PC-9 (cell line): ENCODE results near the gene MRPL49. TPM values are rescaled to one million over a fixed set of nuclear protein-coding genes. Genes with fewer than 3 reads are reported as not detected.
A peak's percentile ranks its signal among the peaks of the same experiment; 100 is the strongest.

ENCODE experiments used
- BruUV-seq: library from RNA; stranded (reverse); fragments of 400-500 nt; replicated peaks from 2 replicates; lab custom pipeline; 2021; lab: Mats Ljungman, UMichigan
- CTCF ChIA-PET: fragments of 300-600 bp; sonication (Branson Sonifier 250); formaldehyde crosslinking; loops from one replicate; lab custom pipeline; 2022; ENCODE audit warnings: antibody characterized with exemption; lab: Charles Lee
- POLR2A ChIA-PET: fragments of 300-600 bp; sonication (Branson Sonifier 250); formaldehyde crosslinking; loops from one replicate; lab custom pipeline; 2022; ENCODE audit warnings: antibody characterized with exemption; ENCODE audit not compliant: unreplicated experiment; lab: Charles Lee
- DNase-seq, 2 experiments: peaks; one replicate each; pipeline versions ENCODE4 v3.0.0 to v3.0.0-alpha.2; 2015 to 2022; ENCODE audit warnings: mixed read lengths in 1 of 2
- H2AFZ ChIP-seq: fragments of 200-600 bp; sonication (generic); 2 replicates; pipeline ENCODE4 v1.8.1; 2017; ENCODE audit warnings: antibody characterized with exemption
- H3F3A ChIP-seq: fragments of 200-600 bp; sonication (generic); 2 replicates; pipeline ENCODE4 v1.8.1; 2017; ENCODE audit warnings: antibody characterized with exemption, mild to moderate bottlenecking, low read depth; ENCODE audit not compliant: insufficient read depth
- H3K27ac ChIP-seq: fragments of 200-600 bp; sonication (generic); 2 replicates; pipeline ENCODE4 v1.6.1; 2016; ENCODE audit warnings: mixed run types
- H3K27me3 ChIP-seq: fragments of 200-600 bp; sonication (generic); 2 replicates; pipeline ENCODE4 v1.6.1; 2016; ENCODE audit warnings: low read depth, mixed run types; ENCODE audit not compliant: insufficient read depth
- H3K36me3 ChIP-seq: fragments of 200-600 bp; sonication (generic); 2 replicates; pipeline ENCODE4 v1.6.1; 2016; ENCODE audit warnings: low read depth, mixed run types
- H3K4me1 ChIP-seq: fragments of 200-600 bp; sonication (generic); replicated peaks from 2 replicates; pipeline ENCODE4 v1.6.1; 2016; ENCODE audit warnings: mixed run types; ENCODE audit not compliant: insufficient read depth
- H3K4me2 ChIP-seq: fragments of 200-600 bp; sonication (generic); 2 replicates; pipeline ENCODE4 v1.6.1; 2017; ENCODE audit warnings: mixed run types
- H3K4me3 ChIP-seq: fragments of 200-600 bp; sonication (generic); 2 replicates; pipeline ENCODE4 v1.6.1; 2016; ENCODE audit warnings: mixed run types
- H3K79me2 ChIP-seq: fragments of 200-600 bp; sonication (generic); 2 replicates; pipeline ENCODE4 v1.6.1; 2017; ENCODE audit warnings: low read depth, mixed run types
- H3K9me2 ChIP-seq: fragments of 200-600 bp; sonication (generic); 2 replicates; pipeline ENCODE4 v1.8.1; 2017; ENCODE audit warnings: mild to moderate bottlenecking; ENCODE audit not compliant: insufficient read depth
- H3K9me3 ChIP-seq: fragments of 200-600 bp; sonication (generic); 2 replicates; pipeline ENCODE4 v1.8.1; 2016; ENCODE audit warnings: low read depth; ENCODE audit not compliant: insufficient read depth
- H4K20me1 ChIP-seq: fragments of 200-600 bp; sonication (generic); 2 replicates; pipeline ENCODE4 v1.8.1; 2017; ENCODE audit not compliant: insufficient read depth
- CTCF ChIP-seq: fragments of 200-600 bp; sonication (generic); conservative IDR thresholded peaks from 2 replicates; pipeline ENCODE4 v1.6.1; 2017; ENCODE audit warnings: mixed run types, antibody characterized with exemption, mild to moderate bottlenecking, moderate library complexity
- EZH2 ChIP-seq: fragments of 200-600 bp; sonication (generic); IDR thresholded peaks from 2 replicates; pipeline ENCODE4 v1.8.0; 2017; ENCODE audit warnings: antibody characterized with exemption, low read depth
- intact Hi-C: fragments of 100-400 bp; cut with micrococcal nuclease; formaldehyde crosslinking; loops from one replicate; pipeline ENCODE4 v1.10.0; 2022; ENCODE audit not compliant: unreplicated experiment
- total RNA-seq: library from RNA; stranded (reverse); gene quantifications from 2 replicates; pipeline ENCODE4 v1.2.3, GENCODE V29; 2021

MRPL49 gene
- total RNA-seq, 1 experiment from 2014 or later: 95.0 TPM

GRCh38 chr11:65116370-65117205, 5.5 kb upstream of the MRPL49 start:
- peaks cover 10% of the 10 kb centered on the region; the same call in 1 of the 2 replicates for H4K20me1 ChIP-seq
- peak overlapping the region; percentile 98 for H3K4me2 ChIP-seq
- ChIA-PET POLR2A (interaction anchor here (0.6 kb wide), 1 partner anchor 15 kb away, joined by 3 read pairs; no protein-coding TSS in a partner anchor), CTCF (interaction anchor here (0.7 to 0.9 kb wide), 2 partner anchors 66 to 1544 kb away, joined by 3 to 5 read pairs; no protein-coding TSS in a partner anchor)
- peak overlapping the region; percentile 86 for H3K27ac ChIP-seq
- H3K9me3 ChIP-seq: no peaks in the 10 kb centered on the region
- peak overlapping the region; percentile 100 for H3K4me3 ChIP-seq
- TF ChIP-seq EZH2 (no peak), CTCF (no peak)
- intact Hi-C loops: loop anchor here (2.0 to 5.0 kb wide), 6 partner anchors 90 to 339 kb away; partner anchors contain the start of genes ARL2, ATG2A, PPP2R5B and SF1
- peaks cover 17% of the 10 kb centered on the region for H3K36me3 ChIP-seq
- peaks cover 38% of the 10 kb centered on the region for H3K4me1 ChIP-seq
- peak overlapping the region; percentile 75 for H2AFZ ChIP-seq
- DNase-seq: peak; percentile 51 to 59
- H3K79me2 ChIP-seq: peaks cover 57% of the 10 kb centered on the region
- no peaks in the 10 kb centered on the region for H3K27me3 ChIP-seq
- H3F3A ChIP-seq: peaks cover 75% of the 10 kb centered on the region
- no TSS peak for BruUV-seq
- H3K9me2 ChIP-seq: no peaks in the 10 kb centered on the region

GRCh38 chr11:65117206-65118096, 4.7 kb upstream of the MRPL49 start, which contains the start of gene ZNHIT2:
TSS of gene ZNHIT2 (minus strand) at chr11:65117701. CDS start at chr11:65117653, 48 bp downstream.
- no TSS peak for BruUV-seq
- peaks cover 17% of the 10 kb centered on the region for H3K36me3 ChIP-seq
- peaks cover 71% of the 10 kb centered on the region for H3F3A ChIP-seq
- peak; percentile 96 to 100 for DNase-seq
- H3K4me1 ChIP-seq: peaks cover 38% of the 10 kb centered on the region
- H3K27ac ChIP-seq: peak within 1 kb of the TSS; percentile 86
- H2AFZ ChIP-seq: peak within 1 kb of the TSS; percentile 75
- H4K20me1 ChIP-seq: peaks cover 10% of the 10 kb centered on the region; the same call in 1 of the 2 replicates
- H3K9me2 ChIP-seq: no peaks in the 10 kb centered on the region
- peaks cover 62% of the 10 kb centered on the region for H3K79me2 ChIP-seq
- no peaks in the 10 kb centered on the region for H3K27me3 ChIP-seq
- intact Hi-C loops: loop anchor here (2.0 to 5.0 kb wide), 6 partner anchors 91 to 340 kb away; partner anchors contain the start of genes ARL2, ATG2A, PPP2R5B and SF1
- H3K4me3 ChIP-seq: peak within 1 kb of the TSS; percentile 100
- no peaks in the 10 kb centered on the region for H3K9me3 ChIP-seq
- TF ChIP-seq EZH2: no peak
- peak; percentile 98 for TF ChIP-seq CTCF
- POLR2A ChIA-PET: interaction anchor here (0.5 to 0.6 kb wide), 3 partner anchors 39 to 200 kb away, joined by 3 to 6 read pairs (median 4); no protein-coding TSS in a partner anchor
- peak within 1 kb of the TSS; percentile 98 for H3K4me2 ChIP-seq
- CTCF ChIA-PET: interaction anchor here (0.6 to 0.9 kb wide), 5 partner anchors 46 to 1543 kb away, joined by 3 to 13 read pairs (median 5); no protein-coding TSS in a partner anchor
